Transverse colon (tissue), 4 donors: ENCODE results near the gene GJA8. TPM values are rescaled to one million over a fixed set of nuclear protein-coding genes. Genes with fewer than 3 reads are reported as not detected.
"Not testable (repeated sequence)": the region's sequence is repeated elsewhere in the genome, so short reads cannot be mapped to it uniquely, and the experiment has no call there.

Experiments used
- DNase-seq: peaks from one replicate; pipeline ENCODE4 v3.0.0-alpha.2; 2019
- H3K27ac ChIP-seq, 4 donors: fragments of 200-600 bp; sonication (generic); 2 replicates each; pipeline ENCODE4 v1.5.1; 2016 to 2018; ENCODE audit warnings: inconsistent platforms in 4 of 4
- H3K27me3 ChIP-seq: fragments of 200-600 bp; sonication (generic); 2 replicates; pipeline ENCODE4 v1.5.1; 2017; ENCODE audit warnings: inconsistent platforms
- H3K36me3 ChIP-seq, 4 donors: fragments of 200-600 bp; sonication (generic); 2 replicates each; pipeline ENCODE4 v1.5.1; 2017 to 2019; ENCODE audit warnings: inconsistent platforms in 4 of 4
- H3K4me1 ChIP-seq, 4 donors: fragments of 200-600 bp; sonication (generic); 2 replicates each; pipeline ENCODE4 v1.5.1; 2017 to 2020; ENCODE audit warnings: inconsistent platforms in 4 of 4
- H3K4me3 ChIP-seq, 4 donors: fragments of 200-600 bp; sonication (generic); 1 replicate in 1 of 4; 2 replicates in 3 of 4; pipeline versions ENCODE4 v1.5.1 to v1.6.1; 2017 to 2019; ENCODE audit warnings: inconsistent platforms in 4 of 4
- H3K9me3 ChIP-seq, 2 donors: fragments of 200-600 bp; sonication (generic); 2 replicates each; pipeline ENCODE4 v1.5.1; 2017 to 2019; ENCODE audit warnings: inconsistent platforms in 2 of 2
- CTCF ChIP-seq, 5 experiments: fragments of 200-600 bp in 3 of 5; fragments of 450-650 bp in 2 of 5; sonication (generic) in 3 of 5; IDR thresholded peaks; 1 replicate in 2 of 5; 2 replicates in 3 of 5; pipeline ENCODE4 v1.5.1; 2016 to 2017; ENCODE audit warnings: antibody characterized with exemption in 5 of 5, inconsistent platforms in 3 of 5, mild to moderate bottlenecking in 2 of 5, moderate library complexity in 1 of 5
- EP300 ChIP-seq: sonication (generic); formaldehyde crosslinking; IDR thresholded peaks from one replicate; pipeline ENCODE4 v1.6.1; 2017; ENCODE audit warnings: antibody characterized with exemption, low read depth
- POLR2A ChIP-seq: fragments of 450-650 bp; IDR thresholded peaks from one replicate; pipeline ENCODE4 v1.6.1; 2016; ENCODE audit warnings: antibody characterized with exemption, mild to moderate bottlenecking, moderate library complexity
- POLR2AphosphoS5 ChIP-seq, 3 donors: sonication (generic); formaldehyde crosslinking; IDR thresholded peaks; one replicate each; pipeline ENCODE4 v1.6.1; 2016; ENCODE audit warnings: antibody characterized with exemption in 3 of 3
- WGBS, 2 donors: methylation state at CpG; one replicate each; pipeline ENCODE4 v1.1.5; 2018; ENCODE audit warnings: low coverage in 1 of 2; 5-methylcytosine and 5-hydroxymethylcytosine counted together
- in situ Hi-C, 4 donors: fragments of 200-750 bp; cut with MboI; loops; one replicate each; pipeline versions ENCODE4 v1.15.0 to v1.15.1; 2017; ENCODE audit warnings: low sequenced_read_pairs in 3 of 4, low pct_ligation_motif_present in 1 of 4, low pct_unique_long_range_greater_than_20kb in 1 of 4
- intact Hi-C: fragments of 100-400 bp; cut with DNase I; formaldehyde crosslinking; loops from one replicate; pipeline ENCODE4 v1.15.1; 2023; ENCODE audit warnings: low total_unique reads
- total RNA-seq, 4 donors: library from RNA; depleted of rRNA; stranded (reverse); fragments of >200 nt; gene quantifications; one replicate each; pipeline ENCODE4 v1.1.0, GENCODE V29; 2016

Gene GJA8
- total RNA-seq = not detected

GRCh38 chr1:147902253-147902845 lies at the start of gene GJA8:
Gene GJA8 (plus strand): TSS chr1:147902795. CDS start chr1:147907956, 5,161 bp downstream.
- 85 to 88% methylated on average over 4 to 7 of the region's 7 CpGs for WGBS, 2 donors
- intact Hi-C loops = no loop called here
- TF ChIP-seq CTCF (IDR thresholded peaks at IDR 0.05) (no peak), EP300 (no peak), POLR2AphosphoS5 (IDR thresholded peaks at IDR 0.05) (no peak), POLR2A (no peak)
- Histone ChIP-seq H3K4me3 (no peak within 1 kb of the TSS), H3K36me3 (no peaks in the 10 kb centered on the region), H3K9me3 (no peaks in the 10 kb centered on the region), H3K27ac (no peak within 1 kb of the TSS), H3K27me3 (no peaks in the 10 kb centered on the region), H3K4me1 (no peaks in the 10 kb centered on the region)
- in situ Hi-C loops = no loop called here
- DNase-seq = no peak

GRCh38 chr1:147853391-147853790 lies 49.2 kb upstream of the GJA8 start:
- WGBS, 2 donors = 39 to 46% methylated on average over 3 of the region's 3 CpGs
- Histone ChIP-seq H3K27me3 (no peaks in the 10 kb centered on the region), H3K4me1 (no peaks in the 10 kb centered on the region), H3K9me3 (no peaks in the 10 kb centered on the region), H3K4me3 (no peak overlapping the region), H3K27ac (no peak overlapping the region), H3K36me3 (no peaks in the 10 kb centered on the region)
- no peak for DNase-seq
- intact Hi-C loops (no loop called here), in situ Hi-C loops (no loop called here)
- no peak for TF ChIP-seq EP300
- TF ChIP-seq POLR2AphosphoS5 (IDR thresholded peaks at IDR 0.05) = no peak
- TF ChIP-seq POLR2A = no peak
- no peak for TF ChIP-seq CTCF (IDR thresholded peaks at IDR 0.05)

- not testable (repeated sequence) for H3K9me3 ChIP-seq, H3K27me3 ChIP-seq
These were observed 47.6 kb upstream of the GJA8 start for GRCh38 chr1:147854989-147855388.

GRCh38 chr1:147855996-147856395 lies 46.6 kb upstream of the GJA8 start:
- WGBS, 2 donors = 86 to 97% methylated on average over 3 of the region's 3 CpGs
- H3K36me3 ChIP-seq, H3K27me3 ChIP-seq, H3K27ac ChIP-seq, DNase-seq, H3K4me1 ChIP-seq, intact Hi-C loops, H3K9me3 ChIP-seq, in situ Hi-C loops, H3K4me3 ChIP-seq: not testable (repeated sequence)

More at GRCh38 chr1:147854989-147855388, 47.6 kb upstream of the GJA8 start:
- H3K4me1 ChIP-seq, H3K4me3 ChIP-seq, intact Hi-C loops, DNase-seq, H3K27ac ChIP-seq, in situ Hi-C loops, H3K36me3 ChIP-seq: not testable (repeated sequence)
- WGBS, 2 donors = 61% methylated on average over 4 of the region's 4 CpGs; no CpG with 5 or more reads in 1 of the 2 donors

- WGBS, 2 donors = 80 to 94% methylated on average over 1 to 4 of the region's 4 CpGs
- H3K27ac ChIP-seq, H3K4me1 ChIP-seq, in situ Hi-C loops, DNase-seq, H3K27me3 ChIP-seq, H3K9me3 ChIP-seq, intact Hi-C loops, H3K4me3 ChIP-seq, H3K36me3 ChIP-seq: not testable (repeated sequence)
These were observed 35.4 kb upstream of the GJA8 start for GRCh38 chr1:147867204-147867603.

- H3K9me3 ChIP-seq = no peaks in the 10 kb centered on the region
- no peak overlapping the region for H3K4me3 ChIP-seq
- no peaks in the 10 kb centered on the region for H3K4me1 ChIP-seq
- in situ Hi-C loops (loop anchor here in 2 of 4 donors (25.0 kb wide), 2 partner anchors 166 to 391 kb away; no protein-coding TSS in a partner anchor), intact Hi-C loops (no loop called here)
- WGBS, 2 donors = 38 to 69% methylated on average over 3 to 4 of the region's 4 CpGs
- no peak overlapping the region for H3K27ac ChIP-seq
- DNase-seq = no peak
- H3K27me3 ChIP-seq = no peaks in the 10 kb centered on the region
- H3K36me3 ChIP-seq = no peaks in the 10 kb centered on the region
- TF ChIP-seq CTCF (IDR thresholded peaks at IDR 0.05) (no peak), EP300 (no peak), POLR2AphosphoS5 (IDR thresholded peaks at IDR 0.05) (no peak), POLR2A (no peak)
These were observed 24.6 kb upstream of the GJA8 start for GRCh38 chr1:147878022-147878421.
